SK-N-MC (cell line): Measurements from ENCODE around the gene MINAR2.

ENCODE experiments used
- DNase-seq: peaks from one replicate; pipeline ENCODE4 v3.0.0-alpha.2; 2011; ENCODE audit warnings: low read depth, low spot score
- H3K27ac ChIP-seq: fragments of 200-600 bp; sonication (generic); 2 replicates; pipeline ENCODE4 v1.5.1; 2016; ENCODE audit warnings: mixed run types
- H3K36me3 ChIP-seq: fragments of 200-600 bp; sonication (generic); 2 replicates; pipeline ENCODE4 v1.6.1; 2017; ENCODE audit warnings: antibody characterized with exemption, low read length, mixed read lengths; ENCODE audit not compliant: insufficient read depth
- H3K4me3 ChIP-seq: fragments of 200-600 bp; sonication (generic); 2 replicates; pipeline ENCODE4 v1.5.1; 2016
- H3K9ac ChIP-seq: fragments of 200-600 bp; sonication (generic); 2 replicates; pipeline ENCODE4 v1.8.0; 2017; ENCODE audit warnings: mixed run types, mixed read lengths; ENCODE audit not compliant: insufficient read length
- H3K9me3 ChIP-seq: fragments of 200-600 bp; sonication (generic); 2 replicates; pipeline ENCODE4 v1.6.1; 2017; ENCODE audit warnings: low read depth, mild to moderate bottlenecking, antibody characterized with exemption, low read length, moderate library complexity, mixed read lengths
- EZH2 ChIP-seq: fragments of 200-600 bp; sonication (generic); IDR thresholded peaks from one replicate; pipeline ENCODE4 v1.6.1; 2017; ENCODE audit warnings: antibody characterized with exemption
- FOXP2 ChIP-seq: optimal IDR thresholded peaks from 2 replicates; pipeline ENCODE3; 2011; ENCODE audit warnings: mild to moderate bottlenecking, moderate library complexity; ENCODE audit not compliant: insufficient read depth; ENCODE audit errors: extremely low read length, control extremely low read depth
- POLR2AphosphoS5 ChIP-seq: IDR thresholded peaks from 2 replicates; pipeline ENCODE4 v1.6.1; 2012; ENCODE audit warnings: mild to moderate bottlenecking, low read depth, low read length, borderline replicate concordance

MINAR2 gene

DNA sequence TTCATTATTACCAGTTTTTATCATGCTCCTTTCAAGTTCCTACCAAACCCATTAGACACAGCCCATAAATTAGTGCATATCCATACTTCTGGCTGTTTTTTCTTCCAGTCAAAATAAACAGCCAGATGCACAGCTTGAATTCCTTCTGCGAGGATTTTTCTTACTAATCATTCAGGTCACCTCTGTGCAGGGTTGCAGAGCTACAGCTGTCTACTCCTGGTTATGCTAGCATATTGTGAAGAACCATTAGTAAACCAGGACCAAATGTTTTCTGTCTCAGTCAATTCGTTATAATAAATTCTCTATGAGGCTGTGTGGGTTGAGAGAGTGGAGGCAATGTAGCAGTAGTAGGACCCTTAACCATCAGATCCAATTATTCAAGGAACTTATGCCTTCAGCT, 8.1 kb upstream of the MINAR2 start:
- no peak overlapping the region for H3K4me3 ChIP-seq
- no peak overlapping the region for H3K27ac ChIP-seq
- TF ChIP-seq POLR2AphosphoS5 (no peak), FOXP2 (no peak), EZH2 (no peak)

DNA sequence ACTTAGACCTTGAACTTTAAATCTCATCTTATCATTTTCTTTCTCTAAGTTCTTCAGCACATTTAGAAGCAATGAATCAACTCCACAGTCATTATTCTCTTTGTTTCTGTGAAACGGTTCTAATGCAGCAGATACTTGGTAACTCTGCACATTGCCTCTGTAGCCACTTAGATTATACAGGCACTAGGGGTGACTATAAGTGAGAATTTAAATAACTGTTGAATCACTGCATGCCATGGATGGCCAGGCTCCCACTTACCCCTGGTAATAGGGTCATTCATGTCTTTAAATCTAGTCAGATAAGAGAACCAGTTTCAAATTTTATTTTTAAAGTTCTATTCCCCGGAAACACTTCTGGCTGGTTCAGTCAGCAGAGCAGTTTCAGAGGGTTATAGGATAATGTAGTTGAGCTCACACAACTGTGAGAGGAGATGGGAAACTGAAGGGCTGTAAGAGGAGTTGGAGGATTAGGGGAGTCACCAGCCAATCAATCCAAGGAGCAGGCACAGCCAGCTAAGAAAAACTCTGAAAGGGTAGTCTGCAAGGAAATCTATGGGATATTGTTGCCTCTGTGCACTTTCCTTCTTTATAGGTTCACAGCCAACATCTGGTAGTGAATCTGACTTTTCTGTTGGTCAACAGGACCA, 4.2 kb upstream of the MINAR2 start:
- DNase-seq = no peak
- H3K36me3 ChIP-seq = no peaks in the 10 kb centered on the region
- H3K27ac ChIP-seq = no peak overlapping the region
- no peaks in the 10 kb centered on the region for H3K9me3 ChIP-seq
- TF ChIP-seq EZH2 (no peak), POLR2AphosphoS5 (no peak), FOXP2 (no peak)
- no peak overlapping the region for H3K4me3 ChIP-seq
- H3K9ac ChIP-seq = no peak overlapping the region

More for the DNA sequence above, 8.1 kb upstream of the MINAR2 start:
- H3K9ac ChIP-seq = no peak overlapping the region
- no peaks in the 10 kb centered on the region for H3K36me3 ChIP-seq
- no peaks in the 10 kb centered on the region for H3K9me3 ChIP-seq
- no peak for DNase-seq

DNA sequence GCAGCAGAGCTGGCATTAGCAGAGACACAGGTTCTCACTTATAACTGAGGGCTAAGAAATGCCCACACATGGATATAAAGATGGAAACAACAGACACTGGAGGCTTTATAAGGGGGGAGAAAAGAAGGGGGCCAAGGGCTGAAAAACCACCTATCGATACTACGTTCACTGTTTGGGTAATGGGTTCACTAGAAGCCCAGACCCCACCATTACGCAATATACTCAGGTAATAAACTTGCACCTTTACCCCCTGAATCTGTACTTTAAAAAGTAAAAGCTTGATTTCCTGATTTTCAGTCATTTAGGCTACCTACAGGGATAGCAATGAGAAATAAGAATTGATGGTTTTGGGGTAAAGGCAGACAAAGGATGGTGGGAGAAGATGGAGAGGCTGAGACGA, 1.9 kb upstream of the MINAR2 start:
- Histone ChIP-seq H3K9ac (no peak overlapping the region), H3K4me3 (no peak overlapping the region), H3K9me3 (no peaks in the 10 kb centered on the region), H3K27ac (no peak overlapping the region), H3K36me3 (no peaks in the 10 kb centered on the region)
- TF ChIP-seq FOXP2 (no peak), POLR2AphosphoS5 (no peak), EZH2 (no peak)
- no peak for DNase-seq

GRCh38 chr5:129746876-129747275, 1.0 kb upstream of the MINAR2 start:
- Histone ChIP-seq H3K4me3 (no peak overlapping the region), H3K9ac (no peak overlapping the region), H3K27ac (no peak overlapping the region), H3K36me3 (no peaks in the 10 kb centered on the region), H3K9me3 (no peaks in the 10 kb centered on the region)
- no peak for TF ChIP-seq EZH2
- no peak for TF ChIP-seq POLR2AphosphoS5
- TF ChIP-seq FOXP2 = no peak
- DNase-seq = no peak

GRCh38 chr5:129748913-129749880, 1.3 kb downstream of the MINAR2 start:
- no peaks in the 10 kb centered on the region for H3K9me3 ChIP-seq
- no peak for DNase-seq
- no peak for TF ChIP-seq FOXP2
- TF ChIP-seq EZH2 = no peak
- TF ChIP-seq POLR2AphosphoS5 = no peak
- H3K4me3 ChIP-seq = no peak overlapping the region
- H3K9ac ChIP-seq = no peak overlapping the region
- no peaks in the 10 kb centered on the region for H3K36me3 ChIP-seq
- no peak overlapping the region for H3K27ac ChIP-seq

- H3K36me3 ChIP-seq = no peaks in the 10 kb centered on the region
- no peak overlapping the region for H3K4me3 ChIP-seq
- H3K27ac ChIP-seq = no peak overlapping the region
- TF ChIP-seq POLR2AphosphoS5 (no peak), FOXP2 (no peak)
- DNase-seq = no peak
- H3K9ac ChIP-seq = no peak overlapping the region
- H3K9me3 ChIP-seq = no peaks in the 10 kb centered on the region
Observed at GRCh38 chr5:129760636-129761325, 12.9 kb downstream of the MINAR2 start.

GRCh38 chr5:129763651-129764050, 15.8 kb downstream of the MINAR2 start:
- TF ChIP-seq FOXP2 (no peak), EZH2 (no peak), POLR2AphosphoS5 (no peak)
- H3K36me3 ChIP-seq = no peaks in the 10 kb centered on the region
- no peak overlapping the region for H3K9ac ChIP-seq
- no peak overlapping the region for H3K4me3 ChIP-seq
- H3K9me3 ChIP-seq = no peaks in the 10 kb centered on the region
- H3K27ac ChIP-seq = no peak overlapping the region
- DNase-seq = no peak

DNA sequence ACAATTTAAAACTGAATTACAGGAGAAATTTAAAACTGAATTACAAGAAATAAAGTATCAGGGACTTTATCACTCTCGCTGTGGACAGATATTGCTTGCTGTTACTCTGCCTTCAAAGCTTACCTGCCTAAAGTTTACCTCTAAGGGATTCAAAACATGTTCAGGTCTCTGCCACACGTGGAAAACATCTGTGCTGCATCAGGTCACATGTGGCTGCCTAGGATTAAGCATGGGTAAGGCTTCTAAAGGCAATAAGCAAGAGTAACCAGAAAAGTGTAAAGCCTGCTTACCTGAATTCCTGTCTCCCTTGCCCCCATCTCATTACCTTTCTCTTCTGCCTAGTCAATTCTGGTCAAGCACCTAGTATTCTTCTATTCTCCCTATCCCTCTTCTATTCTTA, 18.9 kb downstream of the MINAR2 start:
- TF ChIP-seq POLR2AphosphoS5 (no peak), EZH2 (no peak), FOXP2 (no peak)
- Histone ChIP-seq H3K27ac (no peak overlapping the region), H3K9me3 (no peaks in the 10 kb centered on the region), H3K4me3 (no peak overlapping the region), H3K9ac (no peak overlapping the region), H3K36me3 (no peaks in the 10 kb centered on the region)
- DNase-seq = no peak
